Fibroblast of pulmonary artery (primary cell): ENCODE results near the gene PRKCE.

Experiments
- DNase-seq: peaks from one replicate; pipeline ENCODE4 v3.0.0-alpha.2; 2010; ENCODE audit warnings: low read depth
- H3K4me3 ChIP-seq: replicated peaks from 2 replicates; pipeline ENCODE4 v1.5.1; 2011; ENCODE audit warnings: low read depth, mild to moderate bottlenecking, control low read depth, low read length, moderate library complexity
- CTCF ChIP-seq: IDR thresholded peaks from 2 replicates; pipeline ENCODE4 v1.5.1; 2011; ENCODE audit warnings: mild to moderate bottlenecking, control low read depth, low read length, inconsistent platforms; ENCODE audit errors: missing control alignments

Gene PRKCE

GRCh38 chr2:45844796-45845457, 193.5 kb downstream of the PRKCE start:
- no peak overlapping the region for H3K4me3 ChIP-seq
- DNase-seq, result no peak
- no peak for TF ChIP-seq CTCF

- no peak for TF ChIP-seq CTCF
- no peak overlapping the region for H3K4me3 ChIP-seq
- DNase-seq, result no peak
These were observed 194.1 kb downstream of the PRKCE start for GRCh38 chr2:45845566-45845965.

- no peak overlapping the region for H3K4me3 ChIP-seq
- no peak for TF ChIP-seq CTCF
- DNase-seq, result peak; percentile 66
These were observed 198.2 kb downstream of the PRKCE start for GRCh38 chr2:45849491-45850283.

GRCh38 chr2:45850558-45850957, 199.1 kb downstream of the PRKCE start:
- no peak for DNase-seq
- H3K4me3 ChIP-seq, result no peak overlapping the region
- TF ChIP-seq CTCF, result no peak

GRCh38 chr2:45851111-45851510, 199.6 kb downstream of the PRKCE start:
- H3K4me3 ChIP-seq, result no peak overlapping the region
- no peak for TF ChIP-seq CTCF
- DNase-seq, result no peak

GRCh38 chr2:45851576-45852304, 200.3 kb downstream of the PRKCE start:
- DNase-seq, result peak; percentile 52

More at GRCh38 chr2:45851576-45852304, 200.3 kb downstream of the PRKCE start:
- TF ChIP-seq CTCF, result no peak
- no peak overlapping the region for H3K4me3 ChIP-seq
